ACHN (cell line): ENCODE data around the gene ATXN3L.

ENCODE experiments used
- DNase-seq: peaks from one replicate; pipeline ENCODE4 v3.0.0-alpha.2; 2015
- in situ Hi-C: cut with HindIII; loops from 2 replicates; pipeline ENCODE4 v1.10.0; 2017; ENCODE audit warnings: low sequenced_read_pairs, low pct_ligation_motif_present, low pct_unique_long_range_greater_than_20kb

Gene ATXN3L

GRCh38 chrX:13277539-13277938 is 42.3 kb downstream of the ATXN3L start:
- in situ Hi-C loops: no loop called here
- DNase-seq: no peak

DNA sequence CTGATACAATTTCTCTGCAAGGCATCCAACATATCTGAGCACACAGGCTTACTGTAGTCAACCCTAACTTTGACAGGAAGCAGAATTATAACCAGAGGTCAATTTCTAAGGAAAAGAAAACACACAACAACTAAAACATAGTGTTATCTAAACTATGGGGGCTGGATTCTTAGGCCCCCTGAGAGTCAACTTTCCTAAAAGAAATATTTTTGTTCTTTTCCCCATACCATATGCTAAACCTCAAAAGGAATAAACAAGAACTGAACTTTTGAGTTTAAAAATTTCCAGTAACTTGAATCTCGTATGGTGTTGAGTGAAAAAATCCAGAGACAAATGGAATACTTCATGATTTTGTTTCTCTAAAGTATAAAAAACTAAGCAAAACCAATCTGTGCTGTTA is 42.9 kb downstream of the ATXN3L start:
- in situ Hi-C loops: no loop called here
- DNase-seq: no peak

DNA sequence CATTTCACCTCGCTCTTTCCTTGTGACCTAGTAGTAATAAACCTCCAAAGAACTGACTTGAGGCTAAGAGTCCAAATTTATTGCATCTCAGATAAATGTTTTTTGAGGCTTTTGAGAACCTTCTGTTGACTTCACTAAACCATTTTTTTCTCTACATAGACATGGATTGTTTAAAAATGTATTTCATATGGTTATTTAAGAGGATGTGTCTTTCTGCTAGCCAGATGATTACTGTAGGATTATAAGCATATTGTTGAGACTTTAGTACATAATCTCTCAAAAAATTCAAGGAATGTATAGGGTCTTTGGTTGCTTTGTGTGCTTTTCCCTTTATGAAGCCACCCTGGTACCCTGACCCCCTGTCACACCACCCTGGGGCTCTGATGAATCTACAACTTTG is 44.8 kb downstream of the ATXN3L start:
- no peak for DNase-seq
- in situ Hi-C loops: no loop called here

DNA sequence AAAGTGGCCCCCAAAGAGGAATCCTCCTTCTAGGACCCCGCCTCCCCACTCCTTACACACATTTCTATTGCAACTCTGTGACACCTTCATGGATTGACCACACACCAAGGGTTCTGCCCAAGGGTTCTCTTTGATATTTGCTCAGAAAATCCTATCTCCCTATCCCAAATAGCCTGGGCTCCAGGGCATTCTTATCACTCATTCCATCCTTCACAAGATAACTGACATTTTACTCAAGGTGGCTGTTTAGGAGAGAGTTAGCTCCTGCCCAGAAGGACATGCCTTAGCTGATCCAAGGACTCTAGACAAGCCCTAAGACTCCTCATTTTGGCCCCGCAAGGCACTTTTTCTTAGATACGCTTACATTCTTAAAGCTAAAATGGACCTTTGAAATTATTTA is 47.4 kb downstream of the ATXN3L start:
- in situ Hi-C loops: no loop called here
- no peak for DNase-seq

DNA sequence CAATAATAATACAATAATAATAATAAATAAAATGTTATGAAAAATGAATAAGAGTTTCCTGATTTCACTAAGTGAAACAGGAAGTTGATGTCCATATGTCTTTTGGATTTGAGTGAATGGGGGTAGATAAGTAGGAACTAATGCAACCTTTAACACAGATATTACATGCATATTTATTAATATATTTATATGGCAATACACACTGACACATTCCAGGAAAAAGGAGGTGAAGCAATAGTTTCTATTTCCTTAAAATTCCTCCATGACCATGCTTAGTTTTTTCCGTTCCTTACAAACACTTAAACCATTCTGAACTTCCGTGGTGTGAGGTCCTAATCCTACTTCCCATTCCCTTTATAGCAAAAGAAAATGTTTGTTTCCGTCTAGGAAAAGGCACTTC is 48.3 kb downstream of the ATXN3L start:
- in situ Hi-C loops: no loop called here

GRCh38 chrX:13270360-13270759 is 49.5 kb downstream of the ATXN3L start:
- no peak for DNase-seq
- in situ Hi-C loops: no loop called here

More for the DNA sequence above, 48.3 kb downstream of the ATXN3L start:
- no peak for DNase-seq

- no peak for DNase-seq
- in situ Hi-C loops: no loop called here
Observed at GRCh38 chrX:13268874-13269273, 51.0 kb downstream of the ATXN3L start.
